ENCODE measurements around the gene MSANTD2.

DNA sequence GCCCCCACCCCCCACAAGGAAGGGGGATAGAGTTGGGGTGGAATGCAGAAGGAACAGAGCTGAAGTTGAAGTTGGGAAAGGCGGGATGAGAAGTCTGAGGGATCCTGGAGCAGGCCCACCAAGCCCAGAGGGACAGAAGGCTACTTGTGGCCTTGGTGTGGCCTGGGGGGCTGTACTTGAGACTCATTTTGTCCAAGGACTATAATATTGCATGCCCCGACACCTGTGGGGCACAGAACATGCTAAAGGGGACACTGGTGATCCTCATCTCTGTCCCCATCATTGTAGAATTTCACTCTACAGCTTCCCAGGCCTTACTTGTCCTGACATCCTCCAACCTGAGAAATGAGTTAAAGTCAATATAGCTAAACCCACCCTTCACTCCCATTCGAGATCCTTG lies 39.4 kb downstream of the MSANTD2 start:
- TF ChIP-seq, protein P1, sequence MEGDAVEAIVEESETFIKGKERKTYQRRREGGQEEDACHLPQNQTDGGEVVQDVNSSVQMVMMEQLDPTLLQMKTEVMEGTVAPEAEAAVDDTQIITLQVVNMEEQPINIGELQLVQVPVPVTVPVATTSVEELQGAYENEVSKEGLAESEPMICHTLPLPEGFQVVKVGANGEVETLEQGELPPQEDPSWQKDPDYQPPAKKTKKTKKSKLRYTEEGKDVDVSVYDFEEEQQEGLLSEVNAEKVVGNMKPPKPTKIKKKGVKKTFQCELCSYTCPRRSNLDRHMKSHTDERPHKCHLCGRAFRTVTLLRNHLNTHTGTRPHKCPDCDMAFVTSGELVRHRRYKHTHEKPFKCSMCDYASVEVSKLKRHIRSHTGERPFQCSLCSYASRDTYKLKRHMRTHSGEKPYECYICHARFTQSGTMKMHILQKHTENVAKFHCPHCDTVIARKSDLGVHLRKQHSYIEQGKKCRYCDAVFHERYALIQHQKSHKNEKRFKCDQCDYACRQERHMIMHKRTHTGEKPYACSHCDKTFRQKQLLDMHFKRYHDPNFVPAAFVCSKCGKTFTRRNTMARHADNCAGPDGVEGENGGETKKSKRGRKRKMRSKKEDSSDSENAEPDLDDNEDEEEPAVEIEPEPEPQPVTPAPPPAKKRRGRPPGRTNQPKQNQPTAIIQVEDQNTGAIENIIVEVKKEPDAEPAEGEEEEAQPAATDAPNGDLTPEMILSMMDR (conservative IDR thresholded peaks at IDR 0.05; ENCODE audit: low read depth, low read length), result no peak
- TF ChIP-seq CEBPB (IDR thresholded peaks at IDR 0.05; ENCODE audit: low read depth, low read length) (no peak), RAD21 (IDR thresholded peaks at IDR 0.05; ENCODE audit: low read length) (no peak)
